Activated naive CD8-positive, alpha-beta T cell treated with anti-CD3 and anti-CD28 coated beads, Interleukin-2, amount 50 U/mL, for 24 hours (primary cell): Measurements from ENCODE around the gene GPR12.
"Not testable (repeated sequence)": the region's sequence is repeated elsewhere in the genome, so short reads cannot be mapped to it uniquely, and the experiment has no call there.

Experiments
- ATAC-seq: fragments of 150-1000 bp; cut with Tn5 transposase; one replicate; pipeline ENCODE4 v1.10.0; 2021
- DNase-seq: peaks from one replicate; pipeline ENCODE4 v3.0.0; 2021
- H3K27ac Mint-ChIP-seq: one replicate; pipeline ENCODE4 v1.8.0; 2021; ENCODE audit warnings: mild to moderate bottlenecking, mixed read lengths
- H3K27me3 Mint-ChIP-seq: one replicate; pipeline ENCODE4 v1.8.0; 2021; ENCODE audit warnings: mixed read lengths
- H3K36me3 Mint-ChIP-seq: one replicate; pipeline ENCODE4 v1.8.0; 2021; ENCODE audit warnings: low read depth, mixed read lengths
- H3K4me1 Mint-ChIP-seq: one replicate; pipeline ENCODE4 v1.8.0; 2021; ENCODE audit warnings: mixed read lengths
- H3K4me3 Mint-ChIP-seq: one replicate; pipeline ENCODE4 v1.8.0; 2021; ENCODE audit warnings: mild to moderate bottlenecking, moderate library complexity, mixed read lengths
- H3K9me3 Mint-ChIP-seq: one replicate; pipeline ENCODE4 v1.8.0; 2021; ENCODE audit warnings: mixed read lengths

GPR12 gene

DNA sequence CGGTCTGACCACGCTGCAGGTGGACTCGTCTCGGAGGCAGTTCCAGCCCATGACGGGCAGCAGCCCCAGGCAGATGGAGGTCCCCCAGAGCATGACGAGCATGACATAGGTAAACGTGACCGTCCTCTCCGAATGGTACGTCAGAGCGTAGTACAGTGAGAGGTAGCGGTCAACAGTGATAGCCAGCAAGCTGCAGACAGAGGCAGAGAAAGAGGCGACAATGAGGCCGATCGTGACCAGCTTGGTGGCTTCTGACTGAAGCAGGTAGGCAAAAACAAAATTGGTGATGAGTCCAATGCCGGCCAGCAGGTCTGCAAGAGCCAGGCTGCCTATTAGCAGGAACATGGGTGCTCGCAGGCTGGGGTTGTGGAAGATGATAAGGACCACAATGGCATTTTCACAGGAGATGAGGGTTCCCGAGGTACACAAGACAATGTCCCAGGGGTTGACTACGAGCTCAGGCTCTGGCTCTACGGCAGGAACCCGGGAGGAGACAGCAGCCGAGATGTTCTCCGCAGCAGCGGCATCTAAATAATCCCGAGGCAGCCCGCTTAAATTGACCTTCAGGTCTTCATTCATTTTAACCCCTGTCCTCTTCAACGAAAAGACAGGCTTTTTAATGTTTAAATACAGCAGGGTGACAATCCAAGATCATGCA lies 1.2 kb downstream of the GPR12 start:
- H3K27ac Mint-ChIP-seq: no peak overlapping the region
- no peaks in the 10 kb centered on the region for H3K36me3 Mint-ChIP-seq
- H3K4me1 Mint-ChIP-seq: peaks cover 14% of the 10 kb centered on the region
- peaks cover 52% of the 10 kb centered on the region for H3K27me3 Mint-ChIP-seq
- peak overlapping the region; percentile 56 for H3K4me3 Mint-ChIP-seq
- DNase-seq (no peak), ATAC-seq (no peak)
- no peaks in the 10 kb centered on the region for H3K9me3 Mint-ChIP-seq

DNA sequence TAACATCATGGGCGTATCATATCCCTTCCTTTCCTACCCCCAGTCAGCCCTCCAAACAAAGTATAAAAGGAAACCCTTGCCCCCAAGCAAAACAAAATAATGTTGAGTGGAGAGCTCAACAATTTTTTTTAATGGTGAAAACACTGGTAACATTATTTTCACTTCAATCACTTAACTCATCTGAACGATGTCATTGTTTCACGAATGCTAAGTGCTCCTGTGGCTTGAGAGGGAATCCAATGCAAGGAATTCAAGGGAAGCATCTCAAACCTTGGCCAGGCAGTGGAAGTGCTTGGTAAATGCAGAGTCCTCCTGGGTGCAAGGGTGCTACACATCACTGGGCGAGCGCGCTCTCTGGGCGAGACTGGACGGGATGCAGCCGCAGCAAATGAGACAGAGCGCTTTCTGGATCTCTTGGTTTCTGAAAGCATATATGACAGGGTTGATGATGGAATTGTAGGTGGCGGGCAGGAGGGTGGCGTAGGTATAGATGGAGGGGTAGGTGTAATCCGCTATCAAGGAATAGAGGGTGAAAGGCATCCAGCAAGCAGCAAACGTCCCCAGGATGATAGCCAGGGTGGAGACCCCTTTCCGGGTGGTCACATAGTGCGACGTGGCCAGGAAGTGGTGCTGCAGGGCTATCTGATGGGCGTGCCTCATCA lies 2.0 kb downstream of the GPR12 start:
- ATAC-seq: no peak
- Mint-ChIP-seq H3K27me3 (peaks cover 52% of the 10 kb centered on the region), H3K36me3 (no peaks in the 10 kb centered on the region), H3K9me3 (no peaks in the 10 kb centered on the region), H3K27ac (no peak overlapping the region), H3K4me3 (no peak overlapping the region), H3K4me1 (peaks cover 14% of the 10 kb centered on the region)
- DNase-seq: no peak

DNA sequence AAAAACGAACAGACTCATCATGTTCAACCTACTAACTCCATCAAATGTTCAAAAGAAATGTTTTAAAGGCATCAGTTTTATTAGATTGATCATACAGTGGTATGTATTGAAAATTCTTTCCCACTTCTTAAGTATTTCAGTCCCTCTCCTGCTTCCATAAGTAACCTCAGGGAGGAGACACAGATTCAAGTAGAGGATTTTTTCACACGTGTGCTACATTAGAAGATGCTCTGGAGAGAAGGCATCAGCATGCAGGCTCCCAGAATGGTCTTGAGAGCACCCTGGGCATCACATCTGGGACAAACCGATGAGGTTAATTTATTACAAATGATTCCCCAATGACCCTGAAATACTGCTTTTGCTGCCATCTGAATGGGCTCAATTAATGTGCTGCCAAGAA lies 3.6 kb downstream of the GPR12 start:
- Mint-ChIP-seq H3K4me3 (no peak overlapping the region), H3K36me3 (no peaks in the 10 kb centered on the region), H3K27me3 (peaks cover 36% of the 10 kb centered on the region), H3K9me3 (no peaks in the 10 kb centered on the region), H3K4me1 (peaks cover 14% of the 10 kb centered on the region), H3K27ac (no peak overlapping the region)
- ATAC-seq (no peak), DNase-seq (no peak)

DNA sequence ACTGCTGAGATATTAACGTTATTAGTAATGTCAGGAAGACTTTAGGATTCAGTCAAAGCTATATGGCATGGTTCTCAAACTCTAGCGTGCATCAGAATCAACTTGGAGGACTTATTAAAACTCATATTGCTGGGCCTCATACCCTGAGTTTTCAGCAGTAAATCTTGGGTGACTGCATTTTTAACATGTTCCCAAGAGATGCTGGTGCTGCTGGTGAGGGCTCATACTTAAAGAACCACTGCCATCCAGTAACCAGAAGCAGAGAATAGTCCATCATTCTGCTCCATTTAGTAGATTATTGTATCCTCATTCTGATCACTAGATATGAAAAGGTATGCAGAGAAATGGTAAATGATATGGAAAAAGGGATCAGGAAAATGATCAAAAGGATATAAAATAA lies 7.9 kb downstream of the GPR12 start:
- H3K27me3 Mint-ChIP-seq: peaks cover 6% of the 10 kb centered on the region
- H3K4me3 Mint-ChIP-seq: no peak overlapping the region
- no peaks in the 10 kb centered on the region for H3K4me1 Mint-ChIP-seq
- no peak for DNase-seq
- H3K36me3 Mint-ChIP-seq: no peaks in the 10 kb centered on the region
- no peak for ATAC-seq
- no peak overlapping the region for H3K27ac Mint-ChIP-seq
- H3K9me3 Mint-ChIP-seq: no peaks in the 10 kb centered on the region

DNA sequence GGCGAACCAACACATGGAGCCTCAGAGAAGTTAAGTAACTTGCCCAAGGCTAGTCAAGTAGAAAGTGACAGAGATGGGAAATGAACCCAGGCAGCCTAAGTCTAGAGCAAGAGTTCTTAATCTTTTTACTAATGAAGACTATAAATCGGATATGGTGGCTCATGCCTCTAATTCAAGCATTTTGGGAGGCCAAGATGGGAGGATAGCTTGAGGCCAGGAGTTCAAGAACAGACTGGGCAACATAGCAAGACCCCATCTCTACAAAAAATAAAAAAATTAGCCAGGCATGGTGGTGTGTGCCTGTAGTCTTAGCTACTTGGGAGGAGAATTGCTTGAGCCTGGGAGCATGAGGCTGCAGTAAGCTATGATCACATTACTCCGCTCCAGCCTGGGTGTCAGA lies 10.7 kb downstream of the GPR12 start:
- no peak overlapping the region for H3K4me3 Mint-ChIP-seq
- no peak overlapping the region for H3K27ac Mint-ChIP-seq
- H3K4me1 Mint-ChIP-seq: no peaks in the 10 kb centered on the region
- no peaks in the 10 kb centered on the region for H3K36me3 Mint-ChIP-seq
- peaks cover 16% of the 10 kb centered on the region for H3K27me3 Mint-ChIP-seq
- no peaks in the 10 kb centered on the region for H3K9me3 Mint-ChIP-seq
- ATAC-seq: no peak
- DNase-seq: no peak

DNA sequence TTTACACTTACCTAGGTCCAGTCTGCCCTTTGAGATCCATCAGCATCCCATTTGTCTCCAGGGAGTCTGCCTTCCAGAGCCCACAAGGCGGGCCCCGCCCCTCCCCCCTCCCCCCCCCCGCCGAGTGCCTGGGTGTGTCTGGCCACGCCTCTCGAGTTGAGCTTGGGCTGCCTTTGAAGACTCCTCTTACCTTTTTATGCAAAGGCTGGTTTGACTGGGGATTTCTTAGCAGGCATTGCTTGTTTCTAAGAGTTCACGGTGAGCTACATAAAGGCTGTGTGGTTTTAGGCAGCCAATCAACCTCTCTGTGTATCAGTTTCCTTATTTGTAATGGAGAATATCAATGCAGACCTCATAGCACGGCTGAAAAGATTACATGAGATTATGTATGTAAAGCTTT lies 11.3 kb downstream of the GPR12 start:
- H3K27me3 Mint-ChIP-seq: peaks cover 16% of the 10 kb centered on the region
- DNase-seq (no peak), ATAC-seq (no peak)
- H3K9me3 Mint-ChIP-seq: no peaks in the 10 kb centered on the region
- H3K36me3 Mint-ChIP-seq: no peaks in the 10 kb centered on the region
- H3K4me3 Mint-ChIP-seq: no peak overlapping the region
- no peaks in the 10 kb centered on the region for H3K4me1 Mint-ChIP-seq
- H3K27ac Mint-ChIP-seq: no peak overlapping the region

DNA sequence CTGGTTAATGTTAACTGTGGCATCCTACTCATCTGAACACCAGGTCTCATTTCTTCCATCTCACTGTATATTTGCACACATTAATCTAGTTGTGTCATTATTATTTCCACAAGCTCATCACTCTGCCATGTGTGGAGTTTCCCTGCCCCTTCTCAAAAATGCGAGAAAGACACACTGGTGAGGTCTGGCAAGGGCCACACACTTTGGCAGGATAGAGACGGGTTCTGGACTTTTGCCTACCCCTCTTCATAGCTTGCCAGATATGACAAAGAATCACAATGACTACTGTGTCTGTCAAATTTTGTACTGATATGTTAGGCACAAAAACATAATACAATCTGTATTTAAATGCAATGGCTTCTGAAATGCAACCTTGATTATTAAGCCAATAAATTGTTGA lies 12.9 kb downstream of the GPR12 start:
- no peak overlapping the region for H3K27ac Mint-ChIP-seq
- no peaks in the 10 kb centered on the region for H3K36me3 Mint-ChIP-seq
- ATAC-seq: no peak
- H3K9me3 Mint-ChIP-seq: no peaks in the 10 kb centered on the region
- no peak for DNase-seq
- no peaks in the 10 kb centered on the region for H3K4me1 Mint-ChIP-seq
- no peak overlapping the region for H3K4me3 Mint-ChIP-seq
- H3K27me3 Mint-ChIP-seq: peaks cover 23% of the 10 kb centered on the region

DNA sequence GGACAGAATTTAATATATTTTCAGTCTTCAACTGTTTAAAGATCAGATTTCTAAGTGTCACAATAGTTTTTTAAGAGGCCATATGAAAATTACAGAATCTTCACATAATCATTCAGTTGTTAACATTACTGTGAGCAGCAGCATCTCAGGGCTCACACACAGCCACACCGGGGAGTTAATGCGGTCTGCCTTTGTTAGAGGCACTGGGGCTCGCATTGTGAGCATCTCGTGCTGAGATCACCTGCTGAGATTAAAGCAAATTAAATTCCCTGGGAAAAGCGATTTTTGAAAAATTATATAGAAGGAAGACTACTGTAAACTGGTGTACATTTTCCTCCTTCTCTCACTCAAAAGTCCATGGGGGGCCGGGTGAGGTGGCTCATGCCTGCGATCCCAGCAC lies 16.6 kb downstream of the GPR12 start:
- H3K27me3 Mint-ChIP-seq: peaks cover 28% of the 10 kb centered on the region
- DNase-seq (no peak), ATAC-seq (no peak)
- H3K9me3 Mint-ChIP-seq: peaks cover 7% of the 10 kb centered on the region
- H3K4me1 Mint-ChIP-seq: no peaks in the 10 kb centered on the region
- H3K36me3 Mint-ChIP-seq: peaks cover 2% of the 10 kb centered on the region
- H3K4me3 Mint-ChIP-seq: no peak overlapping the region
- H3K27ac Mint-ChIP-seq: no peak overlapping the region

DNA sequence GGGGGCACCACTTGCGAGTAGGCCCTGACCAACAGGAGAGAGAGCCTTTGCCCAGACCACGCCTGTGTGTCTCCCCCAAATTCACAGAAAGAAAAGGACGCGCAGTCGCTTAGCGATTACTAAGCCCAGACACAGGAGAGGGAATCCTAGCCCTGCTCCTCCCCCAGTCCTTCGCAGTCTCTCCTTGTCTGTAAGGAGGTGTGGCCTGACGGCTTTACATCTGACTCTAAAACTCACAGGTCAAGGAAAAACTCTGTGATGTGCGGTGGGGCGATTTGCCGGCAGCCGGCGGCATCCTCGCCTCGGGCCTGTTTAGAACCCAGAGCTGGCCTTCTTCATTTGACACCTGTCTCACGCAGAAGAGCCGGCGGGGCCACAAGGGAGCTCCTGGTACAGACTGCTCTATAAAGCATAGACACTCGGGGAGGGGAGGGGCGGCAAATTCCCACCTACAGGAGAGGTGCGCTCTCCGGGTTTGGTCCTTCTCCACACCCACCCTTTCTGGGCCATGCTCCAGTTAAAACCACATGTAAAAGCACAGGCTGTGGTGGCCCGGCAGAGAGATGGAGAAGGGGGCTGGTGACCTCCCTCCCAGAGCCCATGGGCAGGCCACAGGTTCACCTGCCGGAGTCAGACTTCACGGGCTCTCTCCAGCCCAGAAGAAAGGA lies 17.8 kb downstream of the GPR12 start:
- peaks cover 3% of the 10 kb centered on the region for H3K36me3 Mint-ChIP-seq
- H3K4me3 Mint-ChIP-seq: no peak overlapping the region
- H3K4me1 Mint-ChIP-seq: no peaks in the 10 kb centered on the region
- H3K27ac Mint-ChIP-seq: no peak overlapping the region
- ATAC-seq: no peak
- no peak for DNase-seq
- H3K27me3 Mint-ChIP-seq: peaks cover 28% of the 10 kb centered on the region
- H3K9me3 Mint-ChIP-seq: peaks cover 14% of the 10 kb centered on the region

DNA sequence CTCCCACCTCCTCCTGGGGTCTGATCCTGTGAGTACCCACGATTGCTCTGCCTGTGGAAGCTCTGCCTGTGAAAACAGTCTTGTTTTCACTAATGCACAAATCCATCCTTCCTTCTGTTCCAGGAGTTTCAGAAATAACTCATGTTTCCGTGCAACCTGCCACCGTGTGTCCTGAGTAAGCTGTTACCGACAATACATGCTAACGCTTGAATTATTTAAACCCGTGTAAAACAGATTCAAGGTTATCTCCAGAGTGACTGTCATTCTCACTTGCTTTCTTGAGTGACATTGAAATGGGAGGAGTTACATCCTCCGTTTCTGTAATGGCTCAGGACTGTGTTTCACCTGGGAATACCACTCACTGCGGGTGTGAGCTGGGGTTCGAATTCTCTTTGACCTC lies 24.9 kb downstream of the GPR12 start:
- ATAC-seq (no peak), DNase-seq (no peak)
- Mint-ChIP-seq H3K36me3 (peaks cover 4% of the 10 kb centered on the region), H3K9me3 (peaks cover 20% of the 10 kb centered on the region), H3K27ac (no peak overlapping the region), H3K27me3 (peaks cover 6% of the 10 kb centered on the region), H3K4me1 (no peaks in the 10 kb centered on the region), H3K4me3 (no peak overlapping the region)

DNA sequence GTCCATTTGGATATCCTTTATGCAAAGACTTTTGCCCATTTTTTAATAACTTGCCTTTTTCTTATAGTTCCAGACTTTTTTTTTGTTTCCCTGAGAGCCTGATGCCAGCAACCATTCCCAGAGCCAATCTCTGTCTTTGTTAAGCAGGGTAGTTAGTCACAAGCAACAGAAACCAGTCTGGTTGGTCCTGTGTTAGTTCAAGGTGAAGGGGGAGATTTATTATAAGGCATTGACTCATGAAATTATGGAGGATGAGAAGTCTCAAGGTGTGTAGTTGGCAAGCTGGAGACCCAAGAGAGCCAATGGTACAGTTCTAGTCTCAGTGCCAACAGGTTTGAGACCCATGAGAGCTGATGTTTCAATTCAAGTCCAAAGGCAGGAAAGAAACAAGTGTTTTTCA lies 33.0 kb downstream of the GPR12 start:
- Mint-ChIP-seq H3K36me3 (no peaks in the 10 kb centered on the region), H3K4me1 (no peaks in the 10 kb centered on the region), H3K9me3 (no peaks in the 10 kb centered on the region), H3K27ac (no peak overlapping the region), H3K4me3 (no peak overlapping the region), H3K27me3 (no peaks in the 10 kb centered on the region)
- no peak for DNase-seq
- ATAC-seq: no peak

DNA sequence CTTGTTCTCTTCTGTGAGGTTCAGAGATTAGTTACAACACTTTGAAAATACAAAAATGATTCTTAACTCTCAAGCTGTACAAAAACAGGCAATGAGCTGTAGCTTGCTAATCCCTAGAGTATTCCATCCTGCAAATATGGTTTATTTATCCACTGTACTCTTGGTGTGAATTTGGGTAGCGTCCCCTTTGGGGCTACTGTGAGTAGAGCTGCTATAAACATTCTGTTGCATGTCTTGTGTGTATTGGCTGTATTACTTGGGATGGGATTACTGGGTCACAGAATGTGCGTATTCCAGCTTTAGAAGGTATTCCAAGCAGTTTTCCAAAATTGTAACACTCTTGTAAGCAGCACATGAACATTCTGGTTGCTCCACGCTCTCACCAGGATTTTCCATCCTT lies 33.5 kb downstream of the GPR12 start:
- ATAC-seq (no peak), DNase-seq (no peak)
- peaks cover 3% of the 10 kb centered on the region for H3K4me1 Mint-ChIP-seq
- no peaks in the 10 kb centered on the region for H3K27me3 Mint-ChIP-seq
- H3K9me3 Mint-ChIP-seq: no peaks in the 10 kb centered on the region
- no peak overlapping the region for H3K4me3 Mint-ChIP-seq
- H3K27ac Mint-ChIP-seq: no peak overlapping the region
- H3K36me3 Mint-ChIP-seq: no peaks in the 10 kb centered on the region

DNA sequence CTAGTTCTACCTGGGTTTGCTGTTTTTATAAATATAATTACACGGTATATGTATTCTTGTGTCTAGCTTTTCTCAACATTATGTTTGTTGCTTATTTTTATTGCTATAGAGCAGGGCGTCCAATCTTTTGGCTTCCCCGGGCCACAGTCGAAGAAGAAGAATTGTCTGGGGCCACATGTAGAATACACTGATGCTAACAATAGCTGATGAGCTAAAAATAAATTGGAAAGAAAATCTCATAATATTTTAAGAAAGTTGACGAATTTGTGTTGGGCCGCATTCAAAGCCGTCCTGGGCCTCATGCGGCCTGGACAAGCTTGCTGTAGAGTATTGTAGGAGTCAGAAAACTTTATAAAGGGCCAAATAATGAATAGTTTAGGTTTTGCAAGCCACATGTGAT lies 33.9 kb downstream of the GPR12 start:
- Mint-ChIP-seq H3K36me3 (no peaks in the 10 kb centered on the region), H3K27ac (no peak overlapping the region), H3K27me3 (no peaks in the 10 kb centered on the region), H3K4me1 (peaks cover 7% of the 10 kb centered on the region), H3K9me3 (no peaks in the 10 kb centered on the region), H3K4me3 (no peak overlapping the region)
- no peak for DNase-seq
- ATAC-seq: no peak

DNA sequence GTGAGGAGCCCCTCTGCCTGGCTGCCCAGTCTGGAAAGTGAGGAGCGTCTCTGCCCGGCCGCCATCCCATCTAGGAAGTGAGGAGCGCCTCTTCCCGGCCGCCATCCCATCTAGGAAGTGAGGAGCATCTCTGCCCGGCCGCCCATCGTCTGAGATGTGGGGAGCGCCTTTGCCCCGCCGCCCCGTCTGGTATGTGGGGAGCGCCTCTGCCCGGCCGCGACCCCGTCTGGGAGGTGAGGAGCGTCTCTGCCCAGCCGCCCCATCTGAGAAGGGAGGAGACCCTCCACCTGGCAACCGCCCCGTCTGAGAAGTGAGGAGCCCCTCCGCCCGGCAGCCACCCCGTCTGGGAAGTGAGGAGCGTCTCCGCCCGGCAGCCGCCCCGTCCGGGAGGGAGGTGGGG lies 37.0 kb downstream of the GPR12 start:
- ATAC-seq, H3K27me3 Mint-ChIP-seq, H3K9me3 Mint-ChIP-seq, DNase-seq, H3K36me3 Mint-ChIP-seq, H3K27ac Mint-ChIP-seq, H3K4me3 Mint-ChIP-seq: not testable (repeated sequence)
- H3K4me1 Mint-ChIP-seq: peaks cover 23% of the 10 kb centered on the region

DNA sequence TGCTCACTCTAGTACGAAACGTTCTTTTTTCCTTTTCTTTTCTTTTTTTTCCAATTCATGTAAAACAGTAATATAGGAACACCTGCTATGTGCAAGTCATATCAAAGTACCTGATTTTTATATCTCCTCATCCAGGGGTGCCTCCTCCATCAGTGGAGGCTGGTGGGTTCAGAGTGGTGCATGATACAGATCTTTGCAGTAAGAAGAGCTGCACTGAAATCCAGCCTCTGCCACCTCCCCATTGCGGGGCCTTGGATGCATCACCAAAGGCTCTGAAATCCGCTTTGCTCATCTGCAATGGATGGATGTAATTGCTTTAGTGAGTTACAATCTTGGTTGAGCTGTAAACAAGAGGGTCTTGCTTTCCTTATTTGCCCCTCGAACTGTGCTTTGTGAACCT lies 38.3 kb downstream of the GPR12 start:
- Mint-ChIP-seq H3K9me3 (no peaks in the 10 kb centered on the region), H3K27ac (peak overlapping the region; percentile 9), H3K4me3 (no peak overlapping the region), H3K27me3 (no peaks in the 10 kb centered on the region), H3K36me3 (no peaks in the 10 kb centered on the region), H3K4me1 (peaks cover 23% of the 10 kb centered on the region)
- DNase-seq: no peak
- ATAC-seq: no peak
